ENCODE data around the gene CTNNBL1. TPM values are rescaled to one million over a fixed set of nuclear protein-coding genes. Genes with fewer than 3 reads are reported as not detected.

Gene CTNNBL1
- total RNA-seq, 1 donor from 2014 or later = 33.3 TPM

GRCh38 chr20:37770908-37771307 is 77.1 kb downstream of the CTNNBL1 start:
- Histone ChIP-seq H3K27ac (no peak overlapping the region), H3K4me1 (no peaks in the 10 kb centered on the region), H3K9me3 (no peaks in the 10 kb centered on the region), H3K36me3 (peaks cover 0 to 40% of the 10 kb centered on the region in 2 donors), H3K27me3 (no peaks in the 10 kb centered on the region), H3K4me3 (no peak overlapping the region)
- no peak for DNase-seq (ENCODE audit: low spot score in 2 of 2)
- no peak for TF ChIP-seq CTCF (IDR thresholded peaks at IDR 0.05)
- intact Hi-C loops (cut with DNase I) = no loop called here

- no peaks in the 10 kb centered on the region for H3K4me1 ChIP-seq
- intact Hi-C loops (cut with DNase I) = no loop called here
- no peaks in the 10 kb centered on the region for H3K27me3 ChIP-seq
Observed at GRCh38 chr20:37773291-37773826, 79.5 kb downstream of the CTNNBL1 start.

GRCh38 chr20:37774156-37774555 is 80.3 kb downstream of the CTNNBL1 start:
- Histone ChIP-seq H3K4me3 (no peak overlapping the region), H3K27ac (no peak overlapping the region), H3K9me3 (no peaks in the 10 kb centered on the region), H3K27me3 (no peaks in the 10 kb centered on the region), H3K4me1 (no peaks in the 10 kb centered on the region), H3K36me3 (peaks cover 0 to 27% of the 10 kb centered on the region in 2 donors)
- no peak for DNase-seq (ENCODE audit: low spot score in 2 of 2)
- intact Hi-C loops (cut with DNase I) = no loop called here
- no peak for TF ChIP-seq CTCF (IDR thresholded peaks at IDR 0.05)

More at GRCh38 chr20:37773291-37773826, 79.5 kb downstream of the CTNNBL1 start:
- no peaks in the 10 kb centered on the region for H3K9me3 ChIP-seq
- no peak overlapping the region for H3K4me3 ChIP-seq
- DNase-seq (ENCODE audit: low spot score in 2 of 2) = no peak
- TF ChIP-seq CTCF (IDR thresholded peaks at IDR 0.05) = no peak
- H3K27ac ChIP-seq = no peak overlapping the region
- peaks cover 0 to 35% of the 10 kb centered on the region in 2 donors for H3K36me3 ChIP-seq

GRCh38 chr20:37775200-37775599 is 81.4 kb downstream of the CTNNBL1 start:
- TF ChIP-seq CTCF (IDR thresholded peaks at IDR 0.05) = no peak
- intact Hi-C loops (cut with DNase I) = no loop called here
- H3K4me3 ChIP-seq = no peak overlapping the region
- H3K4me1 ChIP-seq = no peaks in the 10 kb centered on the region
- H3K27me3 ChIP-seq = no peaks in the 10 kb centered on the region
- H3K27ac ChIP-seq = no peak overlapping the region
- no peak for DNase-seq (ENCODE audit: low spot score in 2 of 2)
- H3K9me3 ChIP-seq = no peaks in the 10 kb centered on the region
- H3K36me3 ChIP-seq = peaks cover 0 to 20% of the 10 kb centered on the region in 2 donors

- Histone ChIP-seq H3K9me3 (no peaks in the 10 kb centered on the region), H3K36me3 (peaks cover 0 to 12% of the 10 kb centered on the region in 2 donors), H3K27ac (no peak overlapping the region), H3K4me1 (no peaks in the 10 kb centered on the region), H3K4me3 (no peak overlapping the region), H3K27me3 (no peaks in the 10 kb centered on the region)
- intact Hi-C loops (cut with DNase I) = no loop called here
- DNase-seq (ENCODE audit: low spot score in 2 of 2) = no peak
- TF ChIP-seq CTCF (IDR thresholded peaks at IDR 0.05) = no peak
Observed at GRCh38 chr20:37776049-37776448, 82.2 kb downstream of the CTNNBL1 start.

- Histone ChIP-seq H3K27me3 (no peaks in the 10 kb centered on the region), H3K36me3 (peaks cover 0 to 12% of the 10 kb centered on the region in 2 donors), H3K4me3 (no peak overlapping the region), H3K27ac (no peak overlapping the region), H3K4me1 (no peaks in the 10 kb centered on the region), H3K9me3 (no peaks in the 10 kb centered on the region)
- no peak for TF ChIP-seq CTCF (IDR thresholded peaks at IDR 0.05)
- no peak for DNase-seq (ENCODE audit: low spot score in 2 of 2)
- intact Hi-C loops (cut with DNase I) = no loop called here
Observed at GRCh38 chr20:37776526-37776925, 82.7 kb downstream of the CTNNBL1 start.
